ENCODE data around the gene TUBGCP5. TPM values are rescaled to one million over a fixed set of nuclear protein-coding genes. Genes with fewer than 3 reads are reported as not detected.

The TUBGCP5 gene
- total and polyA plus RNA-seq, 2 donors (not counting 1 experiment from before 2014, with no cell fraction given) = 11.0 to 23.1 TPM

DNA sequence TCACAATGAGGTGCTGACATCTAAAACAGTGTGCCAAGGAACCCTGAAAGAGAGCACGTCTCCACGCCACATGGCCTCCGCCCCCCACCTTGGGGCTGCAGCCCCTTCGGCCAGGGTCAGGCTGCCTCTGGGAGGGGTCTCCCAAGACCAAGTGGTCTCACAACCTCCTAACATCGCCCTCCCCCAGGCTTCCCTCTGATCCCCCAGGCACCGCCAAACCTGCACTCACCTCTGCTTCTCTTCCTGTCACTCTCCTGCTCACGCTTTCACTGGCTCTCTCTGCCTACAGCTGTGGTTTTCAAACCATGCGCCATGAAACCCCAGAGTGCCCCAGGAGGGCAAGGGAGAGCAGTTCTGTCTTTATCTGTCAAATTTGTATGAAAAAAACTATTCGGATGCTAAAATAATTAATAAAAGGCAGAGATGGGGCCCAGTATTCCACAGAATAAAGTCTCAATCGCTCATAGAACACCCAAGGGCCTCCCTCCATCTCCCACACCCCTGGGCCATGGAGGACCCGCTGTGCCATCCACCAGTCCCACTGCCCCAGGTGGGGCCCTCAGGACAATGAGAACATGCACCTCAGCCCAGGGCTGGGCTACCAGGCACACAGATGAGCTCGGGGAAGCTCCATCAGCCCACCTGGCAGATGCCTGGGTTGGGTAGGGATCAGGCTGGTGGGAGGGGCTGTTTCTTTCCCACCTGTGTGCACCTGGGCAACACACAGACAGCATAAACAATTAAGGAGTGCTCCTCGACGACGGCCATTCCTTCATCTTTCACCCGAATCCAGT lies 80.7 kb downstream of the TUBGCP5 start:
- Histone ChIP-seq H3K4me2 (replicated peaks; ENCODE audit: low read depth, low read length, poor library complexity, severe bottlenecking) (peak overlapping the region; percentile 39), H3K79me2 (ENCODE audit: control insufficient read depth, insufficient read depth, low read length) (no peaks in the 10 kb centered on the region), H3K9me3 (ENCODE audit: control extremely low read depth in 1 of 3, control insufficient read depth in 2 of 3, insufficient read depth in 1 of 3, low read length in 2 of 3) (no peaks in the 10 kb centered on the region), H3K4me3 (ENCODE audit: control extremely low read depth in 1 of 5, extremely low read depth in 1 of 5, insufficient read depth in 1 of 5, low read depth in 2 of 5, low read length in 4 of 5) (no peak overlapping the region), H3K36me3 (replicated peaks in 1 of 2; ENCODE audit: control extremely low read depth in 1 of 2, control insufficient read depth in 1 of 2, extremely low read depth in 1 of 2, insufficient read depth in 2 of 2, low read length in 1 of 2) (no peaks in the 10 kb centered on the region), H3K9ac (ENCODE audit: low read length) (no peak overlapping the region), H3K27me3 (replicated peaks in 1 of 4; ENCODE audit: control extremely low read depth in 1 of 4, control insufficient read depth in 3 of 4, insufficient read depth in 4 of 4, low read length in 3 of 4) (no peaks in the 10 kb centered on the region), H3K27ac (ENCODE audit: low read length in 2 of 2) (no peak overlapping the region), H3K4me1 (ENCODE audit: control insufficient read depth in 2 of 2, insufficient read depth in 2 of 2, low read length in 2 of 2) (peaks cover 11 to 17% of the 10 kb centered on the region in 2 donors), H4K20me1 (ENCODE audit: control insufficient read depth, insufficient read depth, low read length, poor library complexity, severe bottlenecking) (no peaks in the 10 kb centered on the region), H2AFZ (ENCODE audit: insufficient read depth, low read depth, low read length, poor library complexity, severe bottlenecking) (no peak overlapping the region)
- WGBS (ENCODE audit: insufficient coverage) = 51% methylated on average over 12 of the region's 16 CpGs
- Mint-ChIP-seq H3K27me3 (peaks cover 6% of the 10 kb centered on the region), H3K4me3 (peak overlapping the region; percentile 55), H3K27ac (peak overlapping the region; percentile 61), H3K9me3 (ENCODE audit: insufficient read depth) (no peaks in the 10 kb centered on the region), H3K4me1 (peaks cover 21% of the 10 kb centered on the region)
- ATAC-seq (ENCODE audit: low read depth) (no peak), DNase-seq (no peak)
- TF ChIP-seq EZH2 (IDR thresholded peaks at IDR 0.05; ENCODE audit: borderline replicate concordance, insufficient read depth, low read depth, low read length, poor library complexity, severe bottlenecking) = no peak
- TF ChIP-seq, protein P1, sequence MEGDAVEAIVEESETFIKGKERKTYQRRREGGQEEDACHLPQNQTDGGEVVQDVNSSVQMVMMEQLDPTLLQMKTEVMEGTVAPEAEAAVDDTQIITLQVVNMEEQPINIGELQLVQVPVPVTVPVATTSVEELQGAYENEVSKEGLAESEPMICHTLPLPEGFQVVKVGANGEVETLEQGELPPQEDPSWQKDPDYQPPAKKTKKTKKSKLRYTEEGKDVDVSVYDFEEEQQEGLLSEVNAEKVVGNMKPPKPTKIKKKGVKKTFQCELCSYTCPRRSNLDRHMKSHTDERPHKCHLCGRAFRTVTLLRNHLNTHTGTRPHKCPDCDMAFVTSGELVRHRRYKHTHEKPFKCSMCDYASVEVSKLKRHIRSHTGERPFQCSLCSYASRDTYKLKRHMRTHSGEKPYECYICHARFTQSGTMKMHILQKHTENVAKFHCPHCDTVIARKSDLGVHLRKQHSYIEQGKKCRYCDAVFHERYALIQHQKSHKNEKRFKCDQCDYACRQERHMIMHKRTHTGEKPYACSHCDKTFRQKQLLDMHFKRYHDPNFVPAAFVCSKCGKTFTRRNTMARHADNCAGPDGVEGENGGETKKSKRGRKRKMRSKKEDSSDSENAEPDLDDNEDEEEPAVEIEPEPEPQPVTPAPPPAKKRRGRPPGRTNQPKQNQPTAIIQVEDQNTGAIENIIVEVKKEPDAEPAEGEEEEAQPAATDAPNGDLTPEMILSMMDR (IDR thresholded peaks at IDR 0.05) = no peak
- intact Hi-C loops (cut with micrococcal nuclease) = no loop called here
- POLR2A ChIA-PET = no interaction called here
- CTCF ChIA-PET = interaction anchor here (0.6 kb wide), 1 partner anchor 25 kb away, joined by 3 read pairs; no protein-coding TSS in a partner anchor

DNA sequence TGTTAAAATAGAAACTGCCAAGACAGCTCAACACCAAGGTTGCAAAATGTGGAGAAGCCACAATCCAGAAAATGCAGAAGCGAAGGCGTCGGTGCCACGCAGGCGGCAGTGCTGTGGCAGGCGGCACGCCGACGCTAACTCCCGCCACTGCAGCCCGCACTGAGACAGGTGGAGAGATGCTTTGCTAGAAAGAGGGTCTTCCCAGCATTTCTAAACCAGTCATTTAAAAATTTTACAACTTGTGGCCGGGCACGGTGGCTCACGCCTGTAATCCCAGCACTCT lies 82.5 kb downstream of the TUBGCP5 start:
- TF ChIP-seq EZH2 (IDR thresholded peaks at IDR 0.05; ENCODE audit: borderline replicate concordance, insufficient read depth, low read depth, low read length, poor library complexity, severe bottlenecking) = no peak
- TF ChIP-seq, protein P1 (IDR thresholded peaks at IDR 0.05) = no peak
- H3K4me3 ChIP-seq (ENCODE audit: control extremely low read depth in 1 of 5, extremely low read depth in 1 of 5, insufficient read depth in 1 of 5, low read depth in 2 of 5, low read length in 4 of 5) = no peak overlapping the region
- H2AFZ ChIP-seq (ENCODE audit: insufficient read depth, low read depth, low read length, poor library complexity, severe bottlenecking) = no peak overlapping the region
- no peaks in the 10 kb centered on the region for H3K9me3 ChIP-seq (ENCODE audit: control extremely low read depth in 1 of 3, control insufficient read depth in 2 of 3, insufficient read depth in 1 of 3, low read length in 2 of 3)
- Mint-ChIP-seq H3K27me3 (peaks cover 4% of the 10 kb centered on the region), H3K9me3 (ENCODE audit: insufficient read depth) (no peaks in the 10 kb centered on the region), H3K27ac (no peak overlapping the region), H3K4me3 (no peak overlapping the region), H3K4me1 (peaks cover 21% of the 10 kb centered on the region)
- POLR2A ChIA-PET = no interaction called here
- CTCF ChIA-PET = no interaction called here
- H3K36me3 ChIP-seq (replicated peaks in 1 of 2; ENCODE audit: control extremely low read depth in 1 of 2, control insufficient read depth in 1 of 2, extremely low read depth in 1 of 2, insufficient read depth in 2 of 2, low read length in 1 of 2) = no peaks in the 10 kb centered on the region
- intact Hi-C loops (cut with micrococcal nuclease) = no loop called here
- no peaks in the 10 kb centered on the region for H4K20me1 ChIP-seq (ENCODE audit: control insufficient read depth, insufficient read depth, low read length, poor library complexity, severe bottlenecking)
- no peak overlapping the region for H3K27ac ChIP-seq (ENCODE audit: low read length in 2 of 2)
- ATAC-seq (ENCODE audit: low read depth) = no peak
- H3K79me2 ChIP-seq (ENCODE audit: control insufficient read depth, insufficient read depth, low read length) = no peaks in the 10 kb centered on the region
- H3K9ac ChIP-seq (ENCODE audit: low read length) = no peak overlapping the region
- DNase-seq = no peak
- 91% methylated on average over 14 of the region's 14 CpGs for WGBS (ENCODE audit: insufficient coverage)
- H3K27me3 ChIP-seq (replicated peaks in 1 of 4; ENCODE audit: control extremely low read depth in 1 of 4, control insufficient read depth in 3 of 4, insufficient read depth in 4 of 4, low read length in 3 of 4) = no peaks in the 10 kb centered on the region
- H3K4me2 ChIP-seq (replicated peaks; ENCODE audit: low read depth, low read length, poor library complexity, severe bottlenecking) = no peak overlapping the region
- peaks cover 11 to 17% of the 10 kb centered on the region in 2 donors for H3K4me1 ChIP-seq (ENCODE audit: control insufficient read depth in 2 of 2, insufficient read depth in 2 of 2, low read length in 2 of 2)

Measured in B cell (primary cell).